T-helper 1 cell treated with Interleukin-12 subunit alpha and Interleukin-12 subunit beta and Interleukin-4 antibody, amounts not matched to agents 30 μg/mL and 1 μg/mL, for 36 hours (primary cell): ENCODE measurements around the gene PRKG1.

Experiments used
- H3K27ac Mint-ChIP-seq: one replicate; pipeline ENCODE4 v1.8.0; 2021; ENCODE audit warnings: mild to moderate bottlenecking, mixed read lengths
- H3K27me3 Mint-ChIP-seq: one replicate; pipeline ENCODE4 v1.8.0; 2021; ENCODE audit warnings: low read depth, mixed read lengths
- H3K36me3 Mint-ChIP-seq: one replicate; pipeline ENCODE4 v1.8.0; 2021; ENCODE audit warnings: low read depth, mixed read lengths
- H3K4me1 Mint-ChIP-seq: one replicate; pipeline ENCODE4 v1.8.0; 2021; ENCODE audit warnings: low read depth, mixed read lengths
- H3K4me3 Mint-ChIP-seq: one replicate; pipeline ENCODE4 v1.8.0; 2021; ENCODE audit warnings: mild to moderate bottlenecking, moderate library complexity, mixed read lengths
- H3K9me3 Mint-ChIP-seq: one replicate; pipeline ENCODE4 v1.8.0; 2021; ENCODE audit warnings: mixed read lengths

The PRKG1 gene

GRCh38 chr10:51300617-51301304, 226.5 kb downstream of the PRKG1 start:
- no peak overlapping the region for H3K4me3 Mint-ChIP-seq
- H3K9me3 Mint-ChIP-seq, result no peaks in the 10 kb centered on the region
- H3K4me1 Mint-ChIP-seq, result no peaks in the 10 kb centered on the region
- no peaks in the 10 kb centered on the region for H3K36me3 Mint-ChIP-seq
- H3K27me3 Mint-ChIP-seq, result no peaks in the 10 kb centered on the region
- no peak overlapping the region for H3K27ac Mint-ChIP-seq

- no peaks in the 10 kb centered on the region for H3K27me3 Mint-ChIP-seq
- H3K4me1 Mint-ChIP-seq, result no peaks in the 10 kb centered on the region
- no peak overlapping the region for H3K27ac Mint-ChIP-seq
- H3K4me3 Mint-ChIP-seq, result no peak overlapping the region
- H3K36me3 Mint-ChIP-seq, result no peaks in the 10 kb centered on the region
- no peaks in the 10 kb centered on the region for H3K9me3 Mint-ChIP-seq
These were observed 227.4 kb downstream of the PRKG1 start for GRCh38 chr10:51301644-51302043.

GRCh38 chr10:51302316-51302715, 228.0 kb downstream of the PRKG1 start:
- no peak overlapping the region for H3K27ac Mint-ChIP-seq
- H3K27me3 Mint-ChIP-seq, result no peaks in the 10 kb centered on the region
- H3K4me1 Mint-ChIP-seq, result no peaks in the 10 kb centered on the region
- no peak overlapping the region for H3K4me3 Mint-ChIP-seq
- no peaks in the 10 kb centered on the region for H3K36me3 Mint-ChIP-seq
- no peaks in the 10 kb centered on the region for H3K9me3 Mint-ChIP-seq

- no peaks in the 10 kb centered on the region for H3K27me3 Mint-ChIP-seq
- no peak overlapping the region for H3K27ac Mint-ChIP-seq
- no peaks in the 10 kb centered on the region for H3K4me1 Mint-ChIP-seq
- no peak overlapping the region for H3K4me3 Mint-ChIP-seq
- H3K36me3 Mint-ChIP-seq, result no peaks in the 10 kb centered on the region
- H3K9me3 Mint-ChIP-seq, result no peaks in the 10 kb centered on the region
These were observed 233.8 kb downstream of the PRKG1 start for GRCh38 chr10:51308116-51308515.

GRCh38 chr10:51311228-51311627, 236.9 kb downstream of the PRKG1 start:
- Mint-ChIP-seq H3K27ac (no peak overlapping the region), H3K36me3 (no peaks in the 10 kb centered on the region), H3K4me1 (no peaks in the 10 kb centered on the region), H3K9me3 (no peaks in the 10 kb centered on the region), H3K27me3 (no peaks in the 10 kb centered on the region), H3K4me3 (no peak overlapping the region)

GRCh38 chr10:51312817-51313216, 238.5 kb downstream of the PRKG1 start:
- Mint-ChIP-seq H3K27me3 (no peaks in the 10 kb centered on the region), H3K4me3 (no peak overlapping the region), H3K36me3 (no peaks in the 10 kb centered on the region), H3K4me1 (no peaks in the 10 kb centered on the region), H3K27ac (no peak overlapping the region), H3K9me3 (no peaks in the 10 kb centered on the region)

- Mint-ChIP-seq H3K27ac (no peak overlapping the region), H3K4me3 (no peak overlapping the region), H3K4me1 (no peaks in the 10 kb centered on the region), H3K9me3 (no peaks in the 10 kb centered on the region), H3K27me3 (no peaks in the 10 kb centered on the region), H3K36me3 (no peaks in the 10 kb centered on the region)
These were observed 239.0 kb downstream of the PRKG1 start for GRCh38 chr10:51313251-51313650.

GRCh38 chr10:51313773-51314478, 239.6 kb downstream of the PRKG1 start:
- no peaks in the 10 kb centered on the region for H3K9me3 Mint-ChIP-seq
- H3K4me1 Mint-ChIP-seq, result no peaks in the 10 kb centered on the region
- H3K4me3 Mint-ChIP-seq, result no peak overlapping the region
- H3K27me3 Mint-ChIP-seq, result no peaks in the 10 kb centered on the region
- no peaks in the 10 kb centered on the region for H3K36me3 Mint-ChIP-seq
- H3K27ac Mint-ChIP-seq, result no peak overlapping the region

GRCh38 chr10:51314481-51314880, 240.2 kb downstream of the PRKG1 start:
- Mint-ChIP-seq H3K4me3 (no peak overlapping the region), H3K9me3 (no peaks in the 10 kb centered on the region), H3K36me3 (no peaks in the 10 kb centered on the region), H3K27me3 (no peaks in the 10 kb centered on the region), H3K4me1 (no peaks in the 10 kb centered on the region), H3K27ac (no peak overlapping the region)

- Mint-ChIP-seq H3K36me3 (no peaks in the 10 kb centered on the region), H3K27me3 (no peaks in the 10 kb centered on the region), H3K4me1 (no peaks in the 10 kb centered on the region), H3K9me3 (no peaks in the 10 kb centered on the region), H3K27ac (no peak overlapping the region), H3K4me3 (no peak overlapping the region)
These were observed 244.3 kb downstream of the PRKG1 start for GRCh38 chr10:51318399-51319172.

GRCh38 chr10:51319173-51319435, 244.8 kb downstream of the PRKG1 start:
- Mint-ChIP-seq H3K27me3 (no peaks in the 10 kb centered on the region), H3K4me1 (no peaks in the 10 kb centered on the region), H3K27ac (no peak overlapping the region), H3K9me3 (no peaks in the 10 kb centered on the region), H3K36me3 (no peaks in the 10 kb centered on the region), H3K4me3 (no peak overlapping the region)

GRCh38 chr10:51321300-51321699, 247.0 kb downstream of the PRKG1 start:
- no peaks in the 10 kb centered on the region for H3K4me1 Mint-ChIP-seq
- no peaks in the 10 kb centered on the region for H3K36me3 Mint-ChIP-seq

GRCh38 chr10:51321980-51322379, 247.7 kb downstream of the PRKG1 start:
- no peaks in the 10 kb centered on the region for H3K27me3 Mint-ChIP-seq
- H3K9me3 Mint-ChIP-seq, result no peaks in the 10 kb centered on the region
- no peak overlapping the region for H3K27ac Mint-ChIP-seq
- no peaks in the 10 kb centered on the region for H3K4me1 Mint-ChIP-seq
- H3K4me3 Mint-ChIP-seq, result no peak overlapping the region
- no peaks in the 10 kb centered on the region for H3K36me3 Mint-ChIP-seq

More at GRCh38 chr10:51321300-51321699, 247.0 kb downstream of the PRKG1 start:
- no peak overlapping the region for H3K4me3 Mint-ChIP-seq
- H3K9me3 Mint-ChIP-seq, result no peaks in the 10 kb centered on the region
- no peaks in the 10 kb centered on the region for H3K27me3 Mint-ChIP-seq
- no peak overlapping the region for H3K27ac Mint-ChIP-seq

- Mint-ChIP-seq H3K9me3 (no peaks in the 10 kb centered on the region), H3K27me3 (no peaks in the 10 kb centered on the region), H3K4me3 (no peak overlapping the region), H3K27ac (no peak overlapping the region), H3K4me1 (no peaks in the 10 kb centered on the region), H3K36me3 (no peaks in the 10 kb centered on the region)
These were observed 251.4 kb downstream of the PRKG1 start for GRCh38 chr10:51325649-51326048.

- Mint-ChIP-seq H3K9me3 (no peaks in the 10 kb centered on the region), H3K4me3 (no peak overlapping the region), H3K27ac (no peak overlapping the region), H3K4me1 (no peaks in the 10 kb centered on the region), H3K27me3 (no peaks in the 10 kb centered on the region), H3K36me3 (no peaks in the 10 kb centered on the region)
These were observed 251.9 kb downstream of the PRKG1 start for GRCh38 chr10:51326174-51326573.
